Measurements from ENCODE around the gene RAB35.

- TF ChIP-seq EP300 (IDR thresholded peaks at IDR 0.05; ENCODE audit: borderline replicate concordance) (no peak), MAX (IDR thresholded peaks at IDR 0.05) (no peak)
These were observed 55.8 kb downstream of the RAB35 start for GRCh38 chr12:120060717-120061116.

Measured in Ishikawa (cell line).